GM12878 (cell line): Measurements from ENCODE around the gene DENND1A. TPM values are rescaled to one million over a fixed set of nuclear protein-coding genes. Genes with fewer than 3 reads are reported as not detected.

Experiments used
- ATAC-seq: fragments of 200-7000 bp; cut with Tn5 transposase; 3 replicates; pipeline ENCODE4 v1.9.1; 2020; ENCODE audit warnings: mild to moderate bottlenecking, moderate library complexity
- BruUV-seq: library from RNA; stranded (reverse); fragments of 400-500 nt; replicated peaks from 2 replicates; lab custom pipeline; 2021; lab: Mats Ljungman, UMichigan
- CTCF ChIA-PET: fragments of 300-600 bp; sonication (Branson Sonifier 250); formaldehyde crosslinking; extraction: SDS; loops from one replicate; lab custom pipeline; 2021; ENCODE audit warnings: inconsistent platforms; lab: Yijun Ruan, JAX
- POLR2A ChIA-PET: fragments of 350-600 bp; formaldehyde crosslinking; extraction: SDS; loops from one replicate; lab custom pipeline; 2021; ENCODE audit warnings: inconsistent platforms; lab: Charles Lee
- RAD21 ChIA-PET: fragments of 300-600 bp; sonication (Branson Sonifier 250); formaldehyde crosslinking; loops from one replicate; lab custom pipeline; 2023; ENCODE audit warnings: antibody characterized with exemption; ENCODE audit not compliant: unreplicated experiment; lab: Charles Lee
- SMC1A ChIA-PET: fragments of 300-600 bp; sonication (Branson Sonifier 250); formaldehyde crosslinking; loops from one replicate; lab custom pipeline; 2023; ENCODE audit not compliant: unreplicated experiment, uncharacterized antibody; lab: Charles Lee
- DNase-seq: peaks from one replicate; pipeline ENCODE4 v3.0.0-alpha.2; 2011; ENCODE audit warnings: low read depth, low spot score
- FAIRE-seq: peaks from 3 replicates; lab custom pipeline; 2011; peaks lifted over from hg19 to GRCh38; lab: Jason Lieb, UNC
- H2AFZ ChIP-seq: 2 replicates; pipeline ENCODE4 v1.6.0; 2011; ENCODE audit warnings: low read depth, low read length, control low read depth; ENCODE audit not compliant: control insufficient read depth
- H3K27ac ChIP-seq: 2 replicates; pipeline ENCODE4 v1.5.1; 2011; ENCODE audit warnings: control low read depth; ENCODE audit not compliant: control insufficient read depth, insufficient read depth
- H3K27me3 ChIP-seq, 2 experiments: replicated peaks in 1 of 2; 2 replicates each; pipeline versions ENCODE4 v1.6.0 to v1.6.1; 2011; ENCODE audit warnings: low read length in 1 of 2; ENCODE audit not compliant: control insufficient read depth in 2 of 2, insufficient read depth in 2 of 2
- H3K36me3 ChIP-seq, 2 experiments: 2 replicates each; pipeline ENCODE4 v1.5.1; 2011; ENCODE audit warnings: low read length in 1 of 2; ENCODE audit not compliant: control insufficient read depth in 2 of 2, insufficient read depth in 2 of 2
- H3K4me1 ChIP-seq: 2 replicates; pipeline ENCODE4 v1.6.1; 2011; ENCODE audit warnings: mild to moderate bottlenecking, low read length, moderate library complexity, mixed read lengths; ENCODE audit not compliant: control insufficient read depth, insufficient read depth
- H3K4me2 ChIP-seq: 2 replicates; pipeline ENCODE4 v1.6.0; 2011; ENCODE audit warnings: control low read depth; ENCODE audit not compliant: control insufficient read depth, insufficient read depth
- H3K4me3 ChIP-seq: fragments of 200-600 bp; sonication (generic); 2 replicates; pipeline ENCODE4 v1.5.1; 2016
- H3K79me2 ChIP-seq: 2 replicates; pipeline ENCODE4 v1.6.0; 2011; ENCODE audit warnings: low read length; ENCODE audit not compliant: control insufficient read depth, insufficient read depth
- H3K9ac ChIP-seq: 2 replicates; pipeline ENCODE4 v1.8.0; 2011; ENCODE audit warnings: low read length, control low read depth, mixed read lengths; ENCODE audit not compliant: control insufficient read depth, insufficient read depth
- H3K9me3 ChIP-seq: replicated peaks from 3 replicates; pipeline ENCODE4 v1.5.1; 2011; ENCODE audit warnings: mild to moderate bottlenecking, low read length; ENCODE audit not compliant: control insufficient read depth, insufficient read depth
- H4K20me1 ChIP-seq: 2 replicates; pipeline ENCODE4 v1.6.0; 2011; ENCODE audit not compliant: control insufficient read depth, insufficient read depth
- ATF7 ChIP-seq: fragments of 450-650 bp; IDR thresholded peaks from 2 replicates; pipeline ENCODE4 v1.6.1; 2016; ENCODE audit warnings: low read depth, mild to moderate bottlenecking
- BHLHE40 ChIP-seq, 2 experiments: fragments of 450-650 bp in 1 of 2; IDR thresholded peaks; 2 replicates each; pipeline ENCODE4 v1.6.1; 2011 to 2017; ENCODE audit warnings: low read depth in 2 of 2, borderline replicate concordance in 1 of 2, improper control_type of control experiment in 1 of 2, low read length in 1 of 2, mild to moderate bottlenecking in 1 of 2
- CREB1 ChIP-seq: IDR thresholded peaks from 2 replicates; pipeline ENCODE4 v1.6.1; 2012; ENCODE audit warnings: low read depth, mild to moderate bottlenecking, inconsistent platforms
- GABPA ChIP-seq: IDR thresholded peaks from 2 replicates; pipeline ENCODE4 v1.6.1; 2014; ENCODE audit warnings: antibody characterized with exemption, low read depth, mild to moderate bottlenecking, inconsistent platforms
- GATAD2B ChIP-seq: fragments of 450-650 bp; conservative IDR thresholded peaks from 2 replicates; pipeline ENCODE4 v1.6.1; 2017; ENCODE audit warnings: low read depth, mild to moderate bottlenecking, moderate library complexity
- KAT2A ChIP-seq: conservative IDR thresholded peaks from 2 replicates; pipeline ENCODE4 v1.6.1; 2011; ENCODE audit warnings: low read depth, low read length; ENCODE audit not compliant: control insufficient read depth
- MXI1 ChIP-seq: fragments of 150-350 bp; IDR thresholded peaks from 2 replicates; pipeline ENCODE4 v1.6.1; 2011; ENCODE audit warnings: low read depth, mild to moderate bottlenecking, inconsistent platforms, low read length, improper control_type of control experiment
- POLR2AphosphoS2 ChIP-seq: IDR thresholded peaks from 2 replicates; pipeline ENCODE4 v1.6.1; 2011; ENCODE audit warnings: low read depth, mild to moderate bottlenecking, low read length, improper control_type of control experiment, moderate library complexity
- RCOR1 ChIP-seq: conservative IDR thresholded peaks from 2 replicates; pipeline ENCODE4 v1.6.1; 2012; ENCODE audit warnings: low read depth, low read length, improper control_type of control experiment
- WGBS: methylation state at CpG from one replicate; pipeline ENCODE4 v1.1.6; 2016; ENCODE audit warnings: low lambda C conversion rate; ENCODE audit not compliant: insufficient replicate concordance, insufficient coverage; ENCODE audit errors: missing lambda C conversion rate; 5-methylcytosine and 5-hydroxymethylcytosine counted together
- in situ Hi-C: fragments of 300-500 bp; cut with MboI; formaldehyde crosslinking; loops from 9 replicates; pipeline ENCODE4 v1.14.3; 2018; ENCODE audit warnings: mixed read lengths
- intact Hi-C: fragments of 100-400 bp; cut with micrococcal nuclease; formaldehyde crosslinking; loops from one replicate; pipeline ENCODE4 v1.14.2; 2022; ENCODE audit not compliant: unreplicated experiment
- polyA plus RNA-seq, 11 experiments: library from polyadenylated mRNA; depleted of rRNA in 4 of 11; unstranded in 6 of 11; stranded (reverse) in 5 of 11; fragments of >200 nt; fragmentation: Nextera tagmentation in 4 of 11; fragmentation: Illumina TruSeq in 1 of 11; extraction: Ambion mirVana in 4 of 11; extraction: Trizol in 1 of 11; gene quantifications; 1 replicate in 1 of 11; 2 replicates in 10 of 11; pipeline versions ENCODE4 v1.2.1 to v1.2.3, GENCODE V29; 2011 to 2016; ENCODE audit warnings: inconsistent platforms in 2 of 11, missing spikeins in 2 of 11, low read depth in 1 of 11
- total RNA-seq, 4 experiments: library from RNA; depleted of rRNA in 3 of 4; stranded (reverse); fragments of >200 nt in 3 of 4; fragmentation: Illumina TruSeq in 1 of 4; extraction: Trizol in 1 of 4; gene quantifications; 2 replicates each; pipeline versions ENCODE4 v1.2.1 to v1.2.3, GENCODE V29; 2013 to 2021

The DENND1A gene
- total and polyA plus RNA-seq, 10 of the 15 experiments (the other 5 are each of a cell fraction or from before 2014, with no cell fraction given): 14.1 to 48.6 (median 35.2) TPM

- TF ChIP-seq GABPA (no peak), KAT2A (no peak), CREB1 (no peak)
- TF ChIP-seq, all 136 proteins: peak for 0
Measured at GRCh38 chr9:123441769-123442168, 488.2 kb downstream of the DENND1A start (continued).

GRCh38 chr9:123440256-123440655 lies 489.7 kb downstream of the DENND1A start:
- no peak for FAIRE-seq
- ChIA-PET SMC1A (no interaction called here), RAD21 (no interaction called here), CTCF (no interaction called here), POLR2A (no interaction called here)
- Histone ChIP-seq H3K9ac (no peak overlapping the region), H3K79me2 (no peaks in the 10 kb centered on the region), H3K36me3 (peaks cover 3 to 11% of the 10 kb centered on the region in 2 experiments; a peak in 3 of 4 replicates), H3K4me2 (no peak overlapping the region), H3K27ac (no peak overlapping the region), H3K9me3 (no peaks in the 10 kb centered on the region), H2AFZ (no peak overlapping the region), H3K4me3 (no peak overlapping the region), H3K27me3 (no peaks in the 10 kb centered on the region), H4K20me1 (no peaks in the 10 kb centered on the region), H3K4me1 (no peaks in the 10 kb centered on the region)
- no peak for ATAC-seq
- in situ Hi-C loops: no loop called here
- no peak for DNase-seq
- WGBS: 96% methylated on average over 11 of the region's 11 CpGs
- no TSS peak for BruUV-seq
- no peak for TF ChIP-seq MXI1
- no peak for TF ChIP-seq RCOR1
- no peak for TF ChIP-seq BHLHE40 (IDR thresholded peaks at IDR 0.05; ENCODE audit: borderline replicate concordance in 1 of 2, low read depth in 2 of 2, low read length in 1 of 2)
- no peak for TF ChIP-seq POLR2AphosphoS2
- no peak for TF ChIP-seq GATAD2B
- TF ChIP-seq ATF7: no peak
- intact Hi-C loops: no loop called here
